Neural cell (in vitro differentiated cells): ENCODE results near the gene SFT2D2. TPM values are rescaled to one million over a fixed set of nuclear protein-coding genes. Genes with fewer than 3 reads are reported as not detected.

Source experiments
- H2AFZ ChIP-seq: fragments of 200-600, 300-800 bp; sonication (generic), shearing (Covaris generic); 2 replicates; pipeline ENCODE4 v1.6.0; 2014; ENCODE audit warnings: low read depth, mild to moderate bottlenecking, antibody characterized with exemption, low read length, moderate library complexity
- H3F3A ChIP-seq: fragments of 200-600 bp; shearing (Covaris generic); 2 replicates; pipeline ENCODE4 v1.6.1; 2016; ENCODE audit warnings: mild to moderate bottlenecking, moderate library complexity, mixed read lengths, antibody characterized with exemption, low read length; ENCODE audit not compliant: insufficient read depth, poor library complexity, severe bottlenecking
- H3K27ac ChIP-seq: fragments of 200-600, 300-800 bp; sonication (generic), shearing (Covaris generic); 2 replicates; pipeline ENCODE4 v1.5.1; 2014; ENCODE audit warnings: mild to moderate bottlenecking, low read length, moderate library complexity
- H3K27me3 ChIP-seq: fragments of 300-800, 200-600 bp; sonication (generic), shearing (Covaris generic); 2 replicates; pipeline ENCODE4 v1.6.0; 2014; ENCODE audit warnings: mild to moderate bottlenecking, low read depth, low read length, moderate library complexity; ENCODE audit not compliant: insufficient read depth
- H3K36me3 ChIP-seq: fragments of 300-800, 200-600 bp; sonication (generic), shearing (Covaris generic); 2 replicates; pipeline ENCODE4 v1.5.1; 2014; ENCODE audit warnings: mild to moderate bottlenecking, antibody characterized with exemption, low read length, moderate library complexity; ENCODE audit not compliant: insufficient read depth
- H3K4me2 ChIP-seq: fragments of 300-800, 200-600 bp; sonication (generic), shearing (Covaris generic); 2 replicates; pipeline ENCODE4 v1.6.0; 2014; ENCODE audit warnings: mild to moderate bottlenecking, low read length
- H3K4me3 ChIP-seq: fragments of 300-800, 200-600 bp; sonication (generic), shearing (Covaris generic); 2 replicates; pipeline ENCODE4 v1.5.1; 2014; ENCODE audit warnings: mild to moderate bottlenecking, low read length, moderate library complexity
- H3K79me2 ChIP-seq: fragments of 200-600 bp; shearing (Covaris generic); replicated peaks from 2 replicates; pipeline ENCODE4 v1.6.0; 2014; ENCODE audit warnings: mild to moderate bottlenecking, low read length, moderate library complexity; ENCODE audit not compliant: insufficient read depth
- H3K9ac ChIP-seq: fragments of 300-800, 200-600 bp; sonication (generic), shearing (Covaris generic); 2 replicates; pipeline ENCODE4 v1.6.1; 2016; ENCODE audit warnings: mild to moderate bottlenecking, low read length, mixed read lengths
- H3K9me2 ChIP-seq: fragments of 200-600 bp; shearing (Covaris generic); 2 replicates; pipeline ENCODE4 v1.6.1; 2016; ENCODE audit warnings: mild to moderate bottlenecking, low read length, mixed read lengths; ENCODE audit not compliant: insufficient read depth
- H3K9me3 ChIP-seq: fragments of 200-600, 300-800 bp; sonication (generic), shearing (Covaris generic); 2 replicates; pipeline ENCODE4 v1.6.1; 2016; ENCODE audit warnings: mild to moderate bottlenecking, mixed run types, low read length, moderate library complexity, mixed read lengths
- H4K20me1 ChIP-seq: fragments of 200-600 bp; shearing (Covaris generic); 2 replicates; pipeline ENCODE4 v1.6.1; 2016; ENCODE audit warnings: mild to moderate bottlenecking, mixed run types; ENCODE audit not compliant: insufficient read depth
- CTCF ChIP-seq: fragments of 450-650 bp; IDR thresholded peaks from 2 replicates; pipeline ENCODE4 v1.5.1; 2014; ENCODE audit warnings: antibody characterized with exemption, mild to moderate bottlenecking, moderate library complexity; ENCODE audit not compliant: poor library complexity, severe bottlenecking
- EP300 ChIP-seq: fragments of 450-650 bp; conservative IDR thresholded peaks from 2 replicates; pipeline ENCODE4 v1.6.1; 2014; ENCODE audit warnings: antibody characterized with exemption, mild to moderate bottlenecking, moderate library complexity; ENCODE audit not compliant: poor library complexity, severe bottlenecking
- EZH2 ChIP-seq: fragments of 200-600, 300-800 bp; shearing (Covaris generic), sonication (generic); IDR thresholded peaks from 2 replicates; pipeline ENCODE4 v1.6.1; 2014; ENCODE audit warnings: antibody characterized with exemption, low read length, borderline replicate concordance, mild to moderate bottlenecking; ENCODE audit not compliant: insufficient read depth, poor library complexity, severe bottlenecking
- MXI1 ChIP-seq: fragments of 450-650 bp; conservative IDR thresholded peaks from 2 replicates; pipeline ENCODE4 v1.6.1; 2014; ENCODE audit warnings: antibody characterized with exemption, mild to moderate bottlenecking; ENCODE audit not compliant: poor library complexity, severe bottlenecking
- POLR2AphosphoS5 ChIP-seq: IDR thresholded peaks from 2 replicates; pipeline ENCODE4 v1.6.1; 2012
- RAD21 ChIP-seq: fragments of 450-650 bp; conservative IDR thresholded peaks from 2 replicates; pipeline ENCODE4 v1.6.1; 2014; ENCODE audit warnings: antibody characterized with exemption, mild to moderate bottlenecking, moderate library complexity
- REST ChIP-seq: IDR thresholded peaks from 2 replicates; pipeline ENCODE4 v1.6.1; 2012; ENCODE audit warnings: borderline replicate concordance
- SMC3 ChIP-seq: fragments of 450-650 bp; conservative IDR thresholded peaks from 2 replicates; pipeline ENCODE4 v1.6.1; 2014; ENCODE audit warnings: antibody characterized with exemption, mild to moderate bottlenecking, moderate library complexity; ENCODE audit not compliant: poor library complexity
- TAF1 ChIP-seq: IDR thresholded peaks from 2 replicates; pipeline ENCODE4 v1.6.1; 2012; ENCODE audit warnings: low read depth
- polyA plus RNA-seq: library from polyadenylated mRNA; depleted of rRNA; stranded (reverse); fragments of >200 nt; gene quantifications from 2 replicates; pipeline ENCODE4 v1.2.3, GENCODE V29; 2014

The SFT2D2 gene
- polyA plus RNA-seq, 1 donor from 2014 or later, result 8.3 TPM

- Histone ChIP-seq H3K4me2 (no peak overlapping the region), H3K9me2 (no peaks in the 10 kb centered on the region), H3F3A (no peaks in the 10 kb centered on the region), H3K4me3 (no peak overlapping the region), H3K27me3 (no peaks in the 10 kb centered on the region), H3K79me2 (no peaks in the 10 kb centered on the region), H3K36me3 (no peaks in the 10 kb centered on the region), H2AFZ (no peak overlapping the region), H3K9me3 (no peaks in the 10 kb centered on the region), H3K27ac (no peak overlapping the region), H3K9ac (no peak overlapping the region), H4K20me1 (no peaks in the 10 kb centered on the region)
- TF ChIP-seq SMC3, result no peak
- TF ChIP-seq MXI1, result no peak
- no peak for TF ChIP-seq EZH2
- TF ChIP-seq REST, result no peak
- TF ChIP-seq TAF1, result no peak
- no peak for TF ChIP-seq RAD21
- no peak for TF ChIP-seq EP300
- TF ChIP-seq CTCF, result no peak
- no peak for TF ChIP-seq POLR2AphosphoS5
Measured at GRCh38 chr1:168281603-168282325, 56.0 kb downstream of the SFT2D2 start.

GRCh38 chr1:168285521-168285790 is 59.7 kb downstream of the SFT2D2 start:
- Histone ChIP-seq H2AFZ (no peak overlapping the region), H3K79me2 (no peaks in the 10 kb centered on the region), H3K9me3 (no peaks in the 10 kb centered on the region), H3K27ac (no peak overlapping the region), H3K9me2 (no peaks in the 10 kb centered on the region), H4K20me1 (no peaks in the 10 kb centered on the region), H3K4me3 (no peak overlapping the region), H3K27me3 (no peaks in the 10 kb centered on the region), H3K9ac (no peak overlapping the region), H3K36me3 (no peaks in the 10 kb centered on the region), H3K4me2 (no peak overlapping the region), H3F3A (no peaks in the 10 kb centered on the region)
- TF ChIP-seq EP300, result no peak
- no peak for TF ChIP-seq EZH2
- TF ChIP-seq SMC3, result no peak
- no peak for TF ChIP-seq RAD21
- no peak for TF ChIP-seq REST
- no peak for TF ChIP-seq MXI1
